Activated B cell treated with CpG ODN at 0.5 μM for 24 hours (primary cell): ENCODE measurements around the gene AQP1. TPM values are rescaled to one million over a fixed set of nuclear protein-coding genes. Genes with fewer than 3 reads are reported as not detected.

ENCODE experiments used
- ATAC-seq: fragments of 200-7000 bp; cut with Tn5 transposase; one replicate; pipeline ENCODE4 v1.10.0; 2021; ENCODE audit warnings: low read depth, mild to moderate bottlenecking, moderate library complexity
- CTCF ChIA-PET: fragments of 350-600 bp; sonication (Branson Sonifier 250); formaldehyde crosslinking; loops from one replicate; lab custom pipeline; 2021; ENCODE audit warnings: antibody characterized with exemption; lab: Charles Lee
- POLR2A ChIA-PET: fragments of 350-600 bp; sonication (Branson Sonifier 250); formaldehyde crosslinking; loops from one replicate; lab custom pipeline; 2021; ENCODE audit warnings: antibody characterized with exemption; lab: Charles Lee
- DNase-seq: peaks from one replicate; pipeline ENCODE4 v3.0.0; 2022
- H3K27ac Mint-ChIP-seq: one replicate; pipeline ENCODE4 v1.8.0; 2020; ENCODE audit warnings: mixed read lengths
- H3K27me3 Mint-ChIP-seq: one replicate; pipeline ENCODE4 v1.8.0; 2021; ENCODE audit warnings: mixed read lengths
- H3K36me3 Mint-ChIP-seq: one replicate; pipeline ENCODE4 v1.8.0; 2021; ENCODE audit warnings: low read depth, mixed read lengths
- H3K4me1 Mint-ChIP-seq: one replicate; pipeline ENCODE4 v1.8.0; 2021; ENCODE audit warnings: mixed read lengths
- H3K4me3 Mint-ChIP-seq: one replicate; pipeline ENCODE4 v1.8.0; 2020; ENCODE audit warnings: mild to moderate bottlenecking, mixed read lengths
- H3K9me3 Mint-ChIP-seq: one replicate; pipeline ENCODE4 v1.8.0; 2020; ENCODE audit warnings: mixed read lengths
- CTCF ChIP-seq: fragments of 200-600 bp; IDR thresholded peaks from one replicate; pipeline ENCODE4 v1.8.0; 2022; ENCODE audit warnings: antibody characterized with exemption, mild to moderate bottlenecking
- intact Hi-C: fragments of 100-400 bp; cut with micrococcal nuclease; formaldehyde crosslinking; loops from one replicate; pipeline ENCODE4 v1.15.1; 2024
- total RNA-seq: library from RNA; stranded (reverse); gene quantifications from 2 replicates; pipeline ENCODE4 v1.2.3, GENCODE V29; 2022

Gene AQP1
- total RNA-seq, 1 donor from 2014 or later: 0.44 TPM

GRCh38 chr7:30905078-30906012 lies 6.3 kb upstream of the AQP1 start:
- TF ChIP-seq CTCF: no peak
- H3K27ac Mint-ChIP-seq: no peak overlapping the region
- DNase-seq (no peak), ATAC-seq (no peak)
- no peaks in the 10 kb centered on the region for H3K9me3 Mint-ChIP-seq
- ChIA-PET CTCF (no interaction called here), POLR2A (no interaction called here)
- intact Hi-C loops: no loop called here
- H3K4me3 Mint-ChIP-seq: no peak overlapping the region
- H3K27me3 Mint-ChIP-seq: no peaks in the 10 kb centered on the region
- H3K4me1 Mint-ChIP-seq: no peaks in the 10 kb centered on the region
- H3K36me3 Mint-ChIP-seq: no peaks in the 10 kb centered on the region

GRCh38 chr7:30906014-30906413 lies 5.6 kb upstream of the AQP1 start:
- POLR2A ChIA-PET: no interaction called here
- no peaks in the 10 kb centered on the region for H3K4me1 Mint-ChIP-seq
- TF ChIP-seq CTCF: no peak
- no peak overlapping the region for H3K4me3 Mint-ChIP-seq
- H3K27ac Mint-ChIP-seq: no peak overlapping the region
- ATAC-seq (no peak), DNase-seq (no peak)
- intact Hi-C loops: no loop called here
- H3K27me3 Mint-ChIP-seq: no peaks in the 10 kb centered on the region
- H3K9me3 Mint-ChIP-seq: no peaks in the 10 kb centered on the region
- CTCF ChIA-PET: no interaction called here
- H3K36me3 Mint-ChIP-seq: no peaks in the 10 kb centered on the region

- Mint-ChIP-seq H3K27ac (no peak overlapping the region), H3K36me3 (no peaks in the 10 kb centered on the region), H3K4me3 (no peak overlapping the region), H3K9me3 (no peaks in the 10 kb centered on the region), H3K4me1 (no peaks in the 10 kb centered on the region), H3K27me3 (no peaks in the 10 kb centered on the region)
- CTCF ChIA-PET: no interaction called here
- no peak for ATAC-seq
- POLR2A ChIA-PET: no interaction called here
- DNase-seq: no peak
- no peak for TF ChIP-seq CTCF
- intact Hi-C loops: no loop called here
These were observed 5.0 kb upstream of the AQP1 start for GRCh38 chr7:30906515-30907240.

GRCh38 chr7:30907527-30908267 lies 4.0 kb upstream of the AQP1 start:
- DNase-seq (no peak), ATAC-seq (no peak)
- POLR2A ChIA-PET: no interaction called here
- Mint-ChIP-seq H3K36me3 (no peaks in the 10 kb centered on the region), H3K9me3 (no peaks in the 10 kb centered on the region), H3K4me1 (no peaks in the 10 kb centered on the region), H3K4me3 (no peak overlapping the region), H3K27ac (no peak overlapping the region), H3K27me3 (peaks cover under 1% of the 10 kb centered on the region)
- intact Hi-C loops: no loop called here
- CTCF ChIA-PET: no interaction called here
- no peak for TF ChIP-seq CTCF

GRCh38 chr7:30908681-30909080 lies 3.0 kb upstream of the AQP1 start:
- no peak for ATAC-seq
- DNase-seq: no peak
- Mint-ChIP-seq H3K27ac (no peak overlapping the region), H3K4me1 (no peaks in the 10 kb centered on the region), H3K9me3 (no peaks in the 10 kb centered on the region), H3K36me3 (no peaks in the 10 kb centered on the region), H3K4me3 (no peak overlapping the region), H3K27me3 (peaks cover 3% of the 10 kb centered on the region)
- ChIA-PET POLR2A (no interaction called here), CTCF (no interaction called here)
- intact Hi-C loops: no loop called here
- no peak for TF ChIP-seq CTCF
